NCI-H748 (cell line): ENCODE results near the gene PODNL1.
"Not testable (repeated sequence)": the region's sequence is repeated elsewhere in the genome, so short reads cannot be mapped to it uniquely, and the experiment has no call there.

Source experiments
- DNase-seq: peaks from one replicate; lab custom pipeline; 2025; ENCODE audit not compliant: unreplicated experiment; lab: John Stamatoyannopoulos, UW

Gene PODNL1

GRCh38 chr19:13929956-13930355 lies 8.3 kb downstream of the PODNL1 start:
- DNase-seq = peak; percentile 12

DNA sequence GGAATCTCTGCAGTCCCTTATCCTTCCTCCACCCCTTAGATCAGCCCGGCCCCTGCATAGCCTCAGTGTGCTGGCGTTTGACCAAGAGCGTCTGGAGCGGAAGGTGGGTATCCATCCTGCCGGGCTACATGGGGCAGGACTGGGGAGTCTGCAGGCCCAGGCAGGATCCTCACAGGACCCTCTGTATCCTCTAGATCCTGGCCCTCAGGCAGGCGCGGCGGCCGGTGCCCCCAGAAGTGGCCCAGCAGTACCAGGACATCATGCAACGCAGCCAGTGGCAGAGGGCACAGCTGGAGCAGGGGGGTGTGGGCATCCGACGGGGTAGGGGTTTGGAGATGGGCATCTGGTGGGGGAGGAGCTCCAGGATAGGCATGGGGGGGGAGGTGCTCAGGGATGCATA lies 8.9 kb downstream of the PODNL1 start:
- DNase-seq = no peak

GRCh38 chr19:13926715-13927114 lies 11.5 kb downstream of the PODNL1 start:
- DNase-seq = no peak

DNA sequence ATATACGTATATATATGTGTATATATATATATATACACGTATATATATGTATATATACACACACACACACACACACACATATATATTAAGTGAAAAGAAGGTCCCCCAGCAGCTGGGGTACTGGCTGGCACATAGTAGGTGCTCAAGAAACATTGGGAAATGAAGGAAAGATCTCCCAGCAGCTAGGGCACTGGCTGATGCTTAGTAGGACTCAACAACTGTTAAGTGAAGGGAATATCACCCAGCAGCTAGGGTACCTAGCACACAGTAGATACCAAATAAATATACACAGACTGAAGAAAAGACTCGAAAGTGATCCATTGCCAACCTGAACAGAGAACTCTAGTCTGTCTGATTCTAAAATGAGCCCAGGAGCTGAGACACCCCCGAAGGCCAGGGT lies 12.2 kb downstream of the PODNL1 start:
- no peak for DNase-seq

- DNase-seq = no peak
These were observed 14.8 kb downstream of the PODNL1 start for GRCh38 chr19:13923194-13923987.

GRCh38 chr19:13922118-13922517 lies 16.1 kb downstream of the PODNL1 start:
- DNase-seq = not testable (repeated sequence)

DNA sequence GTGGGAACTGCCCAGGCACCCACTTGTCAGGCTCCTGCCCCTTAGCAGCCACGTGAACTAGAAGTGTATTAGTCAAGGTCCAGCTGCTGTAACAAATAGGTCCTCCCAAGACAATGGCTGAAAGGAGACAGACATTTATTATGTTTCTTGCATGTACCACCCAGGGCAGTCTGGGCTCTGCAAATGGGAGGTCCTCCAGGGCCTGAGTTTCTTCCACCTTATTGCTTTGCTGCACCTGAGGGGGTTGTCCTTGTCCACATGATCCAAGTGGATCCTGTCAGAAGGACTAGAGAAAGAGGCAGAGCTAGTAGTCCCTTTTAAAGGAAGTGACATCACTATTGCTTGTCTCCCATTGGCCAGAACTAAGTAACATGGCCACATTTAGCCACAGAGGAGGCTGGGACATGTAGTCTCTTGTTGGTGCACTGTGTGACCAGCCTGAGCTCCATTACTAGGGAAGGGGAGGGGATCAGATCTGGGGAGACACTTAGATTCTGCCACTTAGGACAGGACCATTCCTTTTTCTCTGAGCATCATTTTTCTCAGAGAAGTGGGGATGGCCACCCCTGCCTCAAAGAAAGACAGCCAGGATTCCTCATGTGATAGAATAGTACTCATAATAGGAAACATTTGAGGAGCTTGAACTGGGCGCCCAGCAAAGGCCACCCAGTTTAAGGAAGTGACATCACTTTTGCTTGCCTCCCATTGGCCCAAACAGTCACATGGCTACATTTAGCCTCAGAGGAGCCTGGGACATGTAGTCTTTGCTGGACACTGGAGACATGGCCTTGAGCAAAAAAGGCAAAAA lies 17.1 kb downstream of the PODNL1 start:
- DNase-seq = peak; percentile 16

DNA sequence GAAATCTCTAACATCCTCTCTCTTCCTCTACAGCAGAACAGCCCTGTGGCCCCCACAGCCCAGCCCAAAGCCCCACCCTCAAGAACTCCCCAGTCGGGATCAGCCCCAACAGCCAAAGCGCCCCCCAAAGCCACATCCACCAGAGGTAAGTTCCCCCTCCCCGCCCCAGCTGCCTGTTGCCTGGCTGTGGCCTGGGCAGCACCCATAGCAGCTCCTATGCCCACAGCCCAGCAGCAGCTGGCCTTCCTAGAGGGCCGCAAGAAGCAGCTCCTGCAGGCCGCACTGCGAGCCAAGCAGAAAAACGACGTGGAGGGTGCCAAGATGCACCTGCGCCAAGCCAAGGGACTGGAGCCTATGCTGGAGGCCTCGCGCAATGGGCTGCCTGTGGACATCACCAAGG lies 17.7 kb downstream of the PODNL1 start:
- no peak for DNase-seq

GRCh38 chr19:13918726-13919411 lies 19.3 kb downstream of the PODNL1 start:
- no peak for DNase-seq

DNA sequence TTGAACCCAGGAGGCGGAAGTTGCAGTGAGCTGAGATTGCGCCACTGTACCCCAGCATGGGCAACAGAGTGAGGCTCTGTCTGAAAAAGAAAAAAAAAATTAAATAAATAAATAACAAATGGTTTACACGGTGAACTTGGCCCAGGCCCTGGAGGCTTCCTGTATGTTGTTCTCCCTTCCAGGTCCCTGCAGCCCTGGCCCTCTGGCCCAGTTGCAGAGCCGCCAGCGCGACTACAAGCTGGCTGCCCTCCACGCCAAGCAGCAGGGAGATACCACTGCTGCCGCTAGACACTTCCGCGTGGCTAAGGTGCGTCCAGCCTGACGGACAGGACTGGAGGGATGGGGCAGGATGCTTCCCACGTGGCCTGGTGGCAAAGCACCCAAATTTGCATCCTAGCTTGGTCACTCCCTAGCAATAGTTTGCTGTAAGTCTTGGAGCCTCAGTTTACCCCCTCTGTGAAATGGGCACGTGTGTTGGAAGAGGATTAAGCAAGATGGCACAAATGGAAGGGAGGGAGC lies 20.3 kb downstream of the PODNL1 start:
- no peak for DNase-seq

DNA sequence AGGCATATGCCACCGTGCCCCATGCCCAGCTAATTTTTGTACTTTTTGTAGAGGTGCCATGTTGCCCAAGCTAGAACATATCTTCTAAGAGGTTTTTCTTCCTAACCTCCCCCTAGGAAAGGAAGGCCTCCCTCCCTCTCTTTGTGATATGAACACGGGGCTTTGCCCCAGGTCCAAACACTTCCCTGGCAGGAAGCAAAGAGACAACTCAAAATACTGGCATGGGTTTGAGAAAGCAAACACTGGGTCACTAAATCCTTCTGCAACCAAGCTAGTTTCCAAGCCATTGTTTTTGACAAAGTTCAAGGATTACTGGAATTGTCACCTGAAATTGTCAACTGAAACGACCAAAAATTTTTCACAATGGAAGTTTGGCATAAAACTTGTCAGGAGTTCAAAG lies 23.4 kb downstream of the PODNL1 start:
- no peak for DNase-seq

DNA sequence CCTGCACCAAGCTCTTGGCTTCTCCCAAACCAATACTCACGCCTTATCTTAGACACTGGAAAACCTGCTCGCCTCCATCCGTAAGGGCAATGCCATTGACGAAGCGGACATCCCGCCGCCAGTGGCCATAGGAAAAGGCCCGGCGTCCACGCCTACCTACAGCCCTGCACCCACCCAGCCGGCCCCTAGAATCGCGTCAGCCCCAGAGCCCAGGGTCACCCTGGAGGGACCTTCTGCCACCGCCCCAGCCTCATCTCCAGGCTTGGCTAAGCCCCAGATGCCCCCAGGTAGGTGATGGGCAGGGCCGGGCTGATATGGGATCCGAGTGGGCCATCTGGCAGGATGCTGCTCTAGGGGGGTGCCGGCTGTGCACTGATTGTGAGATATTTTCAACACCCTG lies 24.9 kb downstream of the PODNL1 start:
- no peak for DNase-seq

DNA sequence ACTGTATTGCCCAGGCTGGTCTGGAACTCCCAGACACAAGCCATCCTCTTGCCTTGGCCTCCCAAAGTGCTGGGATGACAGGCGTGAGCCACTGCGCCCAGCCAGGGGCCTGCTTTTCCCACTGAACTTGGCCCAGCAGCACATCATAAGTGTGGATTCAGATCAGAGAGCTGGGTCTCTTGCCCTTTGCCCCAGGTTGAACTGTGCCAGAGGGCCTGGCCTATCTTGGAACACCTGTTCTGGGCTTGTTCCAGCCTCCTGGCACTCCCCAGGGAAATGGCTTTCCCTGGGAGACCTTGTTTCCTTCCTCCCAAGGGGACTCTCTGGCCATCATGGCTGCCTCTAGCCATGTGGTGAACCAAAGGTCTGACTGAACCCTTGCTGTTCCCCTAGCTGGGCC lies 28.8 kb downstream of the PODNL1 start:
- DNase-seq = no peak

DNA sequence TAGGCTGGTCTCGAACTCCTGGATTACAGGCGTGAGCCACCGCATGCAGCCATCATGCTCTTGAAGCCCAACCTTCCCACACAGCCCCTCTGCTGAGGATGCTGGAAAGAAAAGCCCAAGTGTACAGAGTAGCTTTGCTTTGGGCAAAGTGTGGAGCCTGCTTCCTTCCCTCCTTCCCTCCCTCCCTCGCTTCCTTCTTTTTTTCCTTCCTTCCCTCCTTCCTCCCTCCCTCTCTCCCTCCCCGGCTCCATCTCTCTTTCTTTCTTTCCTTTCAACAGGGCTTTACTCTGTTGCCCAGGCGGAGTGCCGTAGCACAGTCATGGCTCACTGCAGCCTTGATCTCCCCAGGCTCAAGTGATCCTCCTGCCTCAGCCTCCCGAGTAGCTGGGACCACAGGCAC lies 29.5 kb downstream of the PODNL1 start:
- no peak for DNase-seq

GRCh38 chr19:13906910-13907309 lies 31.3 kb downstream of the PODNL1 start:
- DNase-seq = no peak

DNA sequence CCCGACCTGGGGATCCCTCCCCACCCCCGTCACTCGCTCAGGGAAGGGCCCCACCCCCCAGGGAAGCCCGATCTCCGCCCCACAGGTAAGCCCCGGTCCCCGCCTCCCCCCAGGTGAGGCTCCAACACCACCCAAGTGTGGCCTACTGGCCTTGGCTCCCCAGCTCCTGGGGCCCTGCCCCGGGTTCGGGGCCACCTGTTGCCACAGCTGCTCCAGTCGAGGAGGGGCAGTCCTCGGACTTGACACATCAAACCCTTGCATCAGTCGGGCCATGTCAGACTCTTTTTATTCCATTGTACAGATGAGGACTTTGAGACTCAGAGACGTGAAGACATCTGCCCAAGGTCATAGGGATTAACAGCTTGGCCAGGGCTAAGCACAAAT lies 31.7 kb downstream of the PODNL1 start:
- DNase-seq = peak; percentile 41

DNA sequence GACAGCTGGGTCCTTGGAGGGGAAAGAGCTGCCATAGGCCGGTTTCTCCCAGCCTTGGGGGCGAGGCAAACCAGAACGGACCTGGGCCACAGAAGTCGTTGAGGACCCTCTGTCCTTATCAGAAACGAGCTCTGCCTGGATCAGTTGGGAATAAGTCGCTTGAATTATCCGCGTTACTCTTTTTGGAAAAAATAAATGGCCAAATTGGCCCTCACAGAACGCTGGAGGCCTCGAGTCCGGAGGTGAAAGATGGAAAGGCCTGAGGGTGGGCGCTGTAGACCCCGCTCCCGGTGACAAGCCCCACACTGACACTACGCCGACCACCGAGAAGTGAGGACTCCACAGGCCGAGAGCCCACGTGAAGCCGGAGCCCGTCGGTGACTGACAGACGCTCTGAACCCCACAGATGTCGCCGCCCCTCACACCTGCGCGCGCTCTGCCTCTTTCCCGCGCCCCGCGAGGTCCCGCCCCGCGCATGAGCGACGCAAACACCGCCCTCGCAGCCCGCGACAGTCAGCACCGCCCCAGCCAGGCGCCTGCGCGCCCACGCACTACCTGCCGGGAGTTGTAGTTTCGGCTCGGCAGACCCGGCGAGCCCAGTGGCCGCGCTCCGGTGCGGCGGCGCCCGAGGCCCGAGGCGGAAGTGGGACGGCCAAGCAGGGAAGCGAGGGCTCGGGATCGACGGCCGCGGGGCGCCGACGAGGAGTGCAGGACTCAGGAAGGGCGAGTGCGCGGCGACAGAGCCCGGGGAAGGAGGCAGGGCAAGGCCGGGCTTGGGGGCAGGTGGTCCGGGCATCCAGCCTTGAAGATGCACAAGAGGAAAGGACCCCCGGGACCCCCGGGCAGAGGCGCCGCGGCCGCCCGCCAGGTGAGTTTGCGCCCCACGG lies 32.3 kb downstream of the PODNL1 start, which contains the start of the genes BRME1 and CC2D1A:
TSS of gene BRME1 (minus strand) at position 484 of the 887 bp plus-strand sequence. CDS start 1,225 bp downstream, outside the sequence.
TSS of gene CC2D1A (plus strand) at position 568 of the 887 bp plus-strand sequence. CDS start at position 809, 241 bp downstream.
- peak; percentile 91 for DNase-seq

GRCh38 chr19:13902993-13903555 lies 35.1 kb downstream of the PODNL1 start:
- peak; percentile 4 for DNase-seq

GRCh38 chr19:13899912-13900584 lies 38.2 kb downstream of the PODNL1 start:
- DNase-seq = no peak
